ENCODE data around the gene C5orf34. TPM values are rescaled to one million over a fixed set of nuclear protein-coding genes. Genes with fewer than 3 reads are reported as not detected.

Gene C5orf34
- total RNA-seq = 1 to 10 TPM in 2 of 4 donors, under 1 TPM in 2; 0.31 to 1.2 (median 0.91) TPM

- Histone ChIP-seq H3K36me3 (no peaks in the 10 kb centered on the region), H3K4me3 (peak within 1 kb of the TSS; percentile 61 to 78), H3K9me3 (no peaks in the 10 kb centered on the region), H3K4me1 (peaks cover 5 to 21% (median 13%) of the 10 kb centered on the region in 3 donors), H3K27me3 (no peaks in the 10 kb centered on the region), H3K27ac (peak within 1 kb of the TSS; percentile 75 to 92 (median 88))
- TF ChIP-seq EP300 (IDR thresholded peaks at IDR 0.05) (no peak), POLR2A (IDR thresholded peaks at IDR 0.05) (peak; percentile 18 to 32), POLR2AphosphoS5 (IDR thresholded peaks at IDR 0.05) (peak; percentile 72), CTCF (IDR thresholded peaks at IDR 0.05) (peak in 1 of 4 experiments; percentile 32)
- ATAC-seq = peak; percentile 100
- 0% methylated on average over 11 to 20 of the region's 35 CpGs for WGBS, 2 donors (ENCODE audit: low coverage in 1 of 2)
These were observed at the start of gene C5orf34 for GRCh38 chr5:43514816-43515677. TSS of gene C5orf34 (minus strand) at chr5:43515148. CDS start at chr5:43509339, 5,809 bp downstream.

- H3K4me3 ChIP-seq = no peak overlapping the region
- TF ChIP-seq POLR2A (IDR thresholded peaks at IDR 0.05) (no peak), EP300 (IDR thresholded peaks at IDR 0.05) (no peak), CTCF (IDR thresholded peaks at IDR 0.05) (no peak), POLR2AphosphoS5 (IDR thresholded peaks at IDR 0.05) (no peak)
- peak overlapping the region in 2 of 4 donors; percentile 61 for H3K27ac ChIP-seq
- no peaks in the 10 kb centered on the region for H3K36me3 ChIP-seq
- peaks cover 0 to 22% (median 0%) of the 10 kb centered on the region in 3 donors for H3K4me1 ChIP-seq
- no peaks in the 10 kb centered on the region for H3K27me3 ChIP-seq
- WGBS, 2 donors (ENCODE audit: low coverage in 1 of 2) = 57 to 58% methylated on average over 4 to 5 of the region's 5 CpGs
- no peaks in the 10 kb centered on the region for H3K9me3 ChIP-seq
- no peak for ATAC-seq
These were observed 49.4 kb upstream of the C5orf34 start for GRCh38 chr5:43564289-43564850.

GRCh38 chr5:43563321-43563720 lies 48.4 kb upstream of the C5orf34 start:
- Histone ChIP-seq H3K27ac (peak overlapping the region in 3 of 4 donors; percentile 61 to 78 (median 61)), H3K27me3 (no peaks in the 10 kb centered on the region), H3K4me1 (peaks cover 0 to 22% (median 0%) of the 10 kb centered on the region in 3 donors), H3K36me3 (no peaks in the 10 kb centered on the region), H3K4me3 (no peak overlapping the region), H3K9me3 (no peaks in the 10 kb centered on the region)
- WGBS, 2 donors (ENCODE audit: low coverage in 1 of 2) = 15% methylated on average over 3 of the region's 3 CpGs
- peak; percentile 53 for ATAC-seq
- TF ChIP-seq POLR2AphosphoS5 (IDR thresholded peaks at IDR 0.05) (peak; percentile 76), EP300 (IDR thresholded peaks at IDR 0.05) (no peak), CTCF (IDR thresholded peaks at IDR 0.05) (no peak), POLR2A (IDR thresholded peaks at IDR 0.05) (no peak)

- H3K27ac ChIP-seq = no peak overlapping the region
- no peak for TF ChIP-seq EP300 (IDR thresholded peaks at IDR 0.05)
- TF ChIP-seq POLR2AphosphoS5 (IDR thresholded peaks at IDR 0.05) = no peak
- no peak for TF ChIP-seq CTCF (IDR thresholded peaks at IDR 0.05)
- H3K27me3 ChIP-seq = no peaks in the 10 kb centered on the region
- no peaks in the 10 kb centered on the region for H3K9me3 ChIP-seq
- H3K4me1 ChIP-seq = peaks cover 0 to 30% (median 0%) of the 10 kb centered on the region in 3 donors
- no peak for ATAC-seq
- no peaks in the 10 kb centered on the region for H3K36me3 ChIP-seq
- no peak overlapping the region for H3K4me3 ChIP-seq
These were observed 46.4 kb upstream of the C5orf34 start for GRCh38 chr5:43561356-43561755.

Measured in gastroesophageal sphincter (tissue), 4 donors.